ENCODE data around the gene ILDR1.
"Not testable (repeated sequence)": the region's sequence is repeated elsewhere in the genome, so short reads cannot be mapped to it uniquely, and the experiment has no call there.

The ILDR1 gene

DNA sequence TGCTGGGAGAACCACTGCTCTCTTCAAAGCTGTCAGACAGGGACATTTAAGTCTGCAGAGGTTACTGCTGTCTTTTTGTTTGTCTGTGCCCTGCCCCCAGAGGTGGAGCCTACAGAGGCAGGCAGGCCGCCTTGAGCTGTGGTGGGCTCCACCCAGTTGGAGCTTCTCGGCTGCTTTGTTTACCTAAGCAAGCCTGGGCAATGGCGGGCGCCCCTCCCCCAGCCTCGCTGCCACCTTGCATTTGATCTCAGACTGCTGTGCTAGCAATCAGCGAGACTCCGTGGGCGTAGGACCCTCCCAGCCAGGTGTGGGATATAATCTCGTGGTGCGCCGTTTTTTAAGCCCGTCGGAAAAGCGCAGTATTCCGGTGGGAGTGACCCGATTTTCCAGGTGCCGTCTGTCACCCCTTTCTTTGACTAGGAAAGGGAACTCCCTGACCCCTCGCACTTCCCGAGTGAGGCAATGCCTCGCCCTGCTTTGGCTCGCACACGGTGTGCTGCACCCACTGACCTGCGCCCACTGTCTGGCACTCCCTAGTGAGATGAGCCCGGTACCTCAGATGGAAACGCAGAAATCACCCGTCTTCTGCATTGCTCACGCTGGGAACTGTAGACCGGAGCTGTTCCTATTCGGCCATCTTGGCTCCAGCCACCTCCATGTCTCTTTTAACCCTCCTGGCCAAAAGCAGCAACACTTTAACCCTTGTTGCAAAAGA lies 83.7 kb downstream of the ILDR1 start:
- DNase-seq, result not testable (repeated sequence)
